ENCODE measurements around the gene HSD17B3.

DNA sequence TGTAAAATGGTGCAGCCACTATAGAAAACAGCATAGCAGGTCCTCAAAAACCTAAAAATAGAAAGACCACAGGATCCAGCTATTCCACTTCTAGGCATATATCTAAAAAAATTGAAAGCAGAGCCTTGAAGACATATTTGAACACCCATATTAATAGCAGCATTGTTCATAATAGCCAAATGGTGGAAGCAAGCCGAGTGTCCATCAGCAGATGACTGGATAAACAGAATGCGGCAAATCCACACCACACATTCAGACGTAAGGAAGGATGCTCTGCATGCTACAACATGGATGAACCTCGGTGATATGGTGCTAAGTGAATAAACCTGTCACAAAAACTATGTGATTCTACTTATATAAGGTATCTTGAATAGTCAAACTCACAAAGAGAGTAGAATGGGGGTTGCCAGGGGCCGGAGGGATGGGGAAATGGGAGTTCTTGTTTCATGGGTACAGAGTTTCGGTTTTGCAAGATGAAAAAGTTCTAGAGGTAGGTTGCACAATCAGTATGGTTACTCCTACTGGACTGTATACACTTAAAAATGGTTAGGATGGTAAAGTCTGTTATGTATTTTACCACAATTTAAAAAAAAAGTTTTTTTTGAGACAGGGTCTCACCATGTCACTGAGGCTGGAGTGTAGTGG is 17.1 kb upstream of the HSD17B3 start:
- TF ChIP-seq CTCF (IDR thresholded peaks at IDR 0.05): no peak
- TF ChIP-seq POLR2A (IDR thresholded peaks at IDR 0.05): no peak

Measured in Peyer's patch (tissue), 4 donors.